Measurements from ENCODE around the gene JPH3. TPM values are rescaled to one million over a fixed set of nuclear protein-coding genes. Genes with fewer than 3 reads are reported as not detected.

JPH3 gene
- total RNA-seq, 4 donors from 2014 or later: 0.39 TPM; not detected in 3

GRCh38 chr16:87562201-87562600 is 40.1 kb upstream of the JPH3 start:
- H3K36me3 ChIP-seq: no peaks in the 10 kb centered on the region
- TF ChIP-seq CTCF (IDR thresholded peaks at IDR 0.05) (no peak), EP300 (IDR thresholded peaks at IDR 0.05) (no peak), POLR2A (IDR thresholded peaks at IDR 0.05) (no peak)
- 63 to 78% methylated on average over 12 of the region's 12 CpGs for WGBS, 2 donors
- no peaks in the 10 kb centered on the region for H3K9me3 ChIP-seq
- peaks cover 0 to 2% (median 0%) of the 10 kb centered on the region in 4 donors for H3K4me1 ChIP-seq
- no peaks in the 10 kb centered on the region for H3K27me3 ChIP-seq
- no peak overlapping the region for H3K27ac ChIP-seq
- no peak for DNase-seq (ENCODE audit: low spot score in 2 of 2)
- H3K4me3 ChIP-seq: no peak overlapping the region

GRCh38 chr16:87563022-87563421 is 39.3 kb upstream of the JPH3 start:
- TF ChIP-seq POLR2A (IDR thresholded peaks at IDR 0.05): no peak
- TF ChIP-seq EP300 (IDR thresholded peaks at IDR 0.05): no peak
- no peak for TF ChIP-seq CTCF (IDR thresholded peaks at IDR 0.05)
- Histone ChIP-seq H3K4me1 (no peaks in the 10 kb centered on the region), H3K27me3 (no peaks in the 10 kb centered on the region), H3K9me3 (no peaks in the 10 kb centered on the region), H3K4me3 (no peak overlapping the region), H3K36me3 (no peaks in the 10 kb centered on the region), H3K27ac (no peak overlapping the region)
- no peak for DNase-seq (ENCODE audit: low spot score in 2 of 2)
- 84 to 90% methylated on average over 6 of the region's 6 CpGs for WGBS, 2 donors

- no peak for DNase-seq (ENCODE audit: low spot score in 2 of 2)
- Histone ChIP-seq H3K9me3 (no peaks in the 10 kb centered on the region), H3K36me3 (no peaks in the 10 kb centered on the region), H3K4me3 (no peak overlapping the region), H3K4me1 (no peaks in the 10 kb centered on the region), H3K27me3 (no peaks in the 10 kb centered on the region), H3K27ac (no peak overlapping the region)
- TF ChIP-seq EP300 (IDR thresholded peaks at IDR 0.05) (no peak), CTCF (IDR thresholded peaks at IDR 0.05) (no peak), POLR2A (IDR thresholded peaks at IDR 0.05) (no peak)
- WGBS, 2 donors: 77 to 81% methylated on average over 43 of the region's 44 CpGs
Observed at GRCh38 chr16:87563714-87564523, 38.4 kb upstream of the JPH3 start.

- Histone ChIP-seq H3K36me3 (no peaks in the 10 kb centered on the region), H3K4me3 (no peak overlapping the region), H3K27me3 (no peaks in the 10 kb centered on the region), H3K9me3 (no peaks in the 10 kb centered on the region), H3K27ac (no peak overlapping the region), H3K4me1 (no peaks in the 10 kb centered on the region)
- WGBS, 2 donors: 89% methylated on average over 6 of the region's 6 CpGs
- TF ChIP-seq EP300 (IDR thresholded peaks at IDR 0.05): no peak
- no peak for TF ChIP-seq CTCF (IDR thresholded peaks at IDR 0.05)
- TF ChIP-seq POLR2A (IDR thresholded peaks at IDR 0.05): no peak
- DNase-seq (ENCODE audit: low spot score in 2 of 2): no peak
Observed at GRCh38 chr16:87564524-87564778, 37.9 kb upstream of the JPH3 start.

GRCh38 chr16:87569601-87570571 is 32.4 kb upstream of the JPH3 start:
- no peak overlapping the region for H3K4me3 ChIP-seq
- H3K9me3 ChIP-seq: no peaks in the 10 kb centered on the region
- no peak overlapping the region for H3K27ac ChIP-seq
- no peaks in the 10 kb centered on the region for H3K27me3 ChIP-seq
- WGBS, 2 donors: 65 to 73% methylated on average over 17 to 25 of the region's 25 CpGs
- no peaks in the 10 kb centered on the region for H3K36me3 ChIP-seq
- TF ChIP-seq EP300 (IDR thresholded peaks at IDR 0.05): no peak
- peaks cover 0 to 20% (median 0%) of the 10 kb centered on the region in 4 donors for H3K4me1 ChIP-seq
- no peak for DNase-seq (ENCODE audit: low spot score in 2 of 2)

All from tibial nerve (tissue), 4 donors.